Measurements from ENCODE around the gene ARAP3.

ARAP3 gene

GRCh38 chr5:141691286-141691866 is 9.3 kb upstream of the ARAP3 start:
- H3K4me1 ChIP-seq (ENCODE audit: control insufficient read depth in 2 of 2, insufficient read depth in 2 of 2, low read length in 2 of 2), result peaks cover 8 to 13% of the 10 kb centered on the region in 2 donors
- no peaks in the 10 kb centered on the region for H3K9me3 ChIP-seq (ENCODE audit: control insufficient read depth in 2 of 2, low read length in 2 of 2)
- no peaks in the 10 kb centered on the region for H3K27me3 ChIP-seq (ENCODE audit: control insufficient read depth in 2 of 2, insufficient read depth in 2 of 2, low read length in 2 of 2)
- H3K4me3 ChIP-seq (ENCODE audit: low read length in 2 of 2), result peak overlapping the region in 1 of 2 donors; percentile 75
- no peak overlapping the region for H3K27ac ChIP-seq (ENCODE audit: low read depth in 2 of 2, low read length in 2 of 2)
- no peak overlapping the region for H3K9ac ChIP-seq (ENCODE audit: low read depth in 1 of 2, low read length in 2 of 2)
- H3K36me3 ChIP-seq (ENCODE audit: control insufficient read depth in 2 of 2, insufficient read depth in 2 of 2, low read length in 2 of 2), result no peaks in the 10 kb centered on the region

- H3K4me3 ChIP-seq (ENCODE audit: low read length in 2 of 2), result no peak overlapping the region
- H3K27me3 ChIP-seq (ENCODE audit: control insufficient read depth in 2 of 2, insufficient read depth in 2 of 2, low read length in 2 of 2), result no peaks in the 10 kb centered on the region
- peaks cover 7 to 10% of the 10 kb centered on the region in 2 donors for H3K4me1 ChIP-seq (ENCODE audit: control insufficient read depth in 2 of 2, insufficient read depth in 2 of 2, low read length in 2 of 2)
- H3K9me3 ChIP-seq (ENCODE audit: control insufficient read depth in 2 of 2, low read length in 2 of 2), result no peaks in the 10 kb centered on the region
- no peaks in the 10 kb centered on the region for H3K36me3 ChIP-seq (ENCODE audit: control insufficient read depth in 2 of 2, insufficient read depth in 2 of 2, low read length in 2 of 2)
- no peak overlapping the region for H3K27ac ChIP-seq (ENCODE audit: low read depth in 2 of 2, low read length in 2 of 2)
- H3K9ac ChIP-seq (ENCODE audit: low read depth in 1 of 2, low read length in 2 of 2), result no peak overlapping the region
Observed at GRCh38 chr5:141686648-141687416, 4.8 kb upstream of the ARAP3 start.

DNA sequence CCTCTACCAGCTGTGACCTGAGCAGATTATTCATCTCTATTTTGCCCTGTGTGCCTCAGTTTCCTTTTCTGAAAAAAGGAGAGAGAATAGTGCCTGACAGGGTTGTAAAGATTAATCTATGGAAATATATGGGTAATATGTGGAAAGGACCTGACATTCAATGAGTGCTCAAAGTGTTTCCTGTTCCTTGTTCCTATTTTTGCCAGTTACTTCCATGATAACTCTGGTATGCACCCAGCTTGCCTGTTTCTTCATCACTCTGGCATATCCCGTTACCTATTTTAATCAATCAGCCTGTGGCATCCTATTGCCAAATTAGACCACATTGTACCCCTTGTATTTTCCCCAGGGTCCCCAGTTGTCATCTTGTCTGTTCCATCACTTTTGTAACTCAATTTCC is 3.6 kb upstream of the ARAP3 start:
- H3K36me3 ChIP-seq (ENCODE audit: control insufficient read depth in 2 of 2, insufficient read depth in 2 of 2, low read length in 2 of 2), result no peaks in the 10 kb centered on the region
- H3K27ac ChIP-seq (ENCODE audit: low read depth in 2 of 2, low read length in 2 of 2), result no peak overlapping the region
- H3K9me3 ChIP-seq (ENCODE audit: control insufficient read depth in 2 of 2, low read length in 2 of 2), result no peaks in the 10 kb centered on the region
- no peak overlapping the region for H3K9ac ChIP-seq (ENCODE audit: low read depth in 1 of 2, low read length in 2 of 2)
- no peak overlapping the region for H3K4me3 ChIP-seq (ENCODE audit: low read length in 2 of 2)
- no peaks in the 10 kb centered on the region for H3K27me3 ChIP-seq (ENCODE audit: control insufficient read depth in 2 of 2, insufficient read depth in 2 of 2, low read length in 2 of 2)
- peaks cover 17% of the 10 kb centered on the region in 2 donors for H3K4me1 ChIP-seq (ENCODE audit: control insufficient read depth in 2 of 2, insufficient read depth in 2 of 2, low read length in 2 of 2)

- H3K27me3 ChIP-seq (ENCODE audit: control insufficient read depth in 2 of 2, insufficient read depth in 2 of 2, low read length in 2 of 2), result no peaks in the 10 kb centered on the region
- H3K36me3 ChIP-seq (ENCODE audit: control insufficient read depth in 2 of 2, insufficient read depth in 2 of 2, low read length in 2 of 2), result no peaks in the 10 kb centered on the region
- no peak overlapping the region for H3K9ac ChIP-seq (ENCODE audit: low read depth in 1 of 2, low read length in 2 of 2)
- no peaks in the 10 kb centered on the region for H3K9me3 ChIP-seq (ENCODE audit: control insufficient read depth in 2 of 2, low read length in 2 of 2)
- H3K27ac ChIP-seq (ENCODE audit: low read depth in 2 of 2, low read length in 2 of 2), result peak overlapping the region in 1 of 2 donors; percentile 32
- H3K4me3 ChIP-seq (ENCODE audit: low read length in 2 of 2), result no peak overlapping the region
- H3K4me1 ChIP-seq (ENCODE audit: control insufficient read depth in 2 of 2, insufficient read depth in 2 of 2, low read length in 2 of 2), result peaks cover 17 to 18% of the 10 kb centered on the region in 2 donors
Observed at GRCh38 chr5:141683596-141684141, 1.6 kb upstream of the ARAP3 start.

GRCh38 chr5:141681295-141681694 is 735 bp downstream of the ARAP3 start:
- H3K36me3 ChIP-seq (ENCODE audit: control insufficient read depth in 2 of 2, insufficient read depth in 2 of 2, low read length in 2 of 2), result no peaks in the 10 kb centered on the region
- H3K9ac ChIP-seq (ENCODE audit: low read depth in 1 of 2, low read length in 2 of 2), result peak overlapping the region; percentile 64 to 79
- H3K9me3 ChIP-seq (ENCODE audit: control insufficient read depth in 2 of 2, low read length in 2 of 2), result no peaks in the 10 kb centered on the region
- H3K27me3 ChIP-seq (ENCODE audit: control insufficient read depth in 2 of 2, insufficient read depth in 2 of 2, low read length in 2 of 2), result no peaks in the 10 kb centered on the region
- peak overlapping the region; percentile 50 to 73 for H3K27ac ChIP-seq (ENCODE audit: low read depth in 2 of 2, low read length in 2 of 2)
- peaks cover 17 to 18% of the 10 kb centered on the region in 2 donors for H3K4me1 ChIP-seq (ENCODE audit: control insufficient read depth in 2 of 2, insufficient read depth in 2 of 2, low read length in 2 of 2)
- peak overlapping the region; percentile 54 to 58 for H3K4me3 ChIP-seq (ENCODE audit: low read length in 2 of 2)

DNA sequence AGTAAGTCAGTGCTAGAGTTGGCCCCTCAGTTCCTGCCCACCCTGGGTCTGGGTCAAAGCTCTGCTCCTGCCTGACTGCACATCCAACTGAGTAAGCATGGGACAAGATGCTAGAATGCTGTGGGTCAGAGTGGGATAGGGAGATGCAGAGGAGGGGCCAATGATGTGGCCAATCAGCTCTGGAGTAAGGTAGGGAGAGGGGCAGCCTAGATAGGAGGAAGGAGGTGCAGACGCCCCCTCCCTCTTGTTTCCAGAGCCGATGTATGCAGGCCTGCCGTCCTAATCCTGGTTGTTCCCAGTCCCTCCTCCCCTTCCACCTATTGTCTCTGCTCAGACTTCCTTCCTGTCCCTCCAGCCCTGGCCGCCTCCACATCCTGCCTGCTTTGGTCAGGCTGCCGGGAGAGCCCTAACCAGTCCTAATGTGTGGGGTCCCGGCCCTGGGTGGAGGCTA is 1.3 kb downstream of the ARAP3 start:
- Histone ChIP-seq H3K27ac (ENCODE audit: low read depth in 2 of 2, low read length in 2 of 2) (peak overlapping the region; percentile 50 to 73), H3K36me3 (ENCODE audit: control insufficient read depth in 2 of 2, insufficient read depth in 2 of 2, low read length in 2 of 2) (no peaks in the 10 kb centered on the region), H3K4me3 (ENCODE audit: low read length in 2 of 2) (peak overlapping the region in 1 of 2 donors; percentile 58), H3K4me1 (ENCODE audit: control insufficient read depth in 2 of 2, insufficient read depth in 2 of 2, low read length in 2 of 2) (peaks cover 17 to 18% of the 10 kb centered on the region in 2 donors), H3K9me3 (ENCODE audit: control insufficient read depth in 2 of 2, low read length in 2 of 2) (no peaks in the 10 kb centered on the region), H3K9ac (ENCODE audit: low read depth in 1 of 2, low read length in 2 of 2) (peak overlapping the region; percentile 3 to 64), H3K27me3 (ENCODE audit: control insufficient read depth in 2 of 2, insufficient read depth in 2 of 2, low read length in 2 of 2) (no peaks in the 10 kb centered on the region)

DNA sequence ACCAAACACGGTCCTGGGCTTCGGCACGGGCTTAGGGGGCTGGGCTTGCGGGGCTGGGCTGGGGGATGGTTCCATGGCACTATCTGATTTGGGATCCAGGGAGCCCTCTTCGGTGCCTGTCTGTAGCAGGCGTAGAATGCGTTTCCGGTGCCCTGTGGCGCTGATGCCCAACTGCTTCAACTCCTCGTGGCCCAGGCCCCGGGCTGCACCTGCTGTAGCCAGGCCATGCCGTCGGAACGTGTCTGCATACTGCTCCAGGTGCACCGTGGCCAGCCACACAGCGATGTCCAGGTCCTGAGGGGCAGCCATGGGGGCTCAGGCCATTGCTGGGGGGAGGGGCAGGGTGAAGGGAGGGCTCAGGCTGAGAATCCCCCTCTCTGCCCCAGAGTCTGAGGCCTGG is 1.9 kb downstream of the ARAP3 start:
- H3K4me1 ChIP-seq (ENCODE audit: control insufficient read depth in 2 of 2, insufficient read depth in 2 of 2, low read length in 2 of 2), result peaks cover 17 to 18% of the 10 kb centered on the region in 2 donors
- H3K27me3 ChIP-seq (ENCODE audit: control insufficient read depth in 2 of 2, insufficient read depth in 2 of 2, low read length in 2 of 2), result no peaks in the 10 kb centered on the region
- no peak overlapping the region for H3K27ac ChIP-seq (ENCODE audit: low read depth in 2 of 2, low read length in 2 of 2)
- H3K36me3 ChIP-seq (ENCODE audit: control insufficient read depth in 2 of 2, insufficient read depth in 2 of 2, low read length in 2 of 2), result no peaks in the 10 kb centered on the region
- H3K9ac ChIP-seq (ENCODE audit: low read depth in 1 of 2, low read length in 2 of 2), result no peak overlapping the region
- H3K4me3 ChIP-seq (ENCODE audit: low read length in 2 of 2), result no peak overlapping the region
- no peaks in the 10 kb centered on the region for H3K9me3 ChIP-seq (ENCODE audit: control insufficient read depth in 2 of 2, low read length in 2 of 2)

DNA sequence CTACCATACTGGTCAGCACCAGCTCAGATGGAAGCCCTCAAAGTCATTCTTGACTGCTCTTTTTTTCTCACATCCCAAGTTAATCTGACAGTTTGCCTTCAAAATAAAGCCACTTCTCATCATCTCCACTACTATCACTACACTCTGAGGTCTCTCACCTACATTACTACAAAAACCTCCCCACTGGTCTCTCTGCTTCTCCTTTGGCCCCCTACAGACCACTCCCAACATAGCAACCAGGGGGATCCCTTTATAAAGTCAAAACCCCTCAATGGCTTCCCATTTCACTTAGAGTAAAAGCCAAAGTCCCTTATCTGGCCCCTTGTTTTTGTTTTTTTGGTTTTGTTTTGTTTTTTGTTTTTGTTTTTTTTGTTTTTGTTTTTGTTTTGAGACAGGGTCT is 4.6 kb downstream of the ARAP3 start:
- H3K4me3 ChIP-seq (ENCODE audit: low read length in 2 of 2), result no peak overlapping the region
- no peaks in the 10 kb centered on the region for H3K36me3 ChIP-seq (ENCODE audit: control insufficient read depth in 2 of 2, insufficient read depth in 2 of 2, low read length in 2 of 2)
- H3K9ac ChIP-seq (ENCODE audit: low read depth in 1 of 2, low read length in 2 of 2), result no peak overlapping the region
- H3K27me3 ChIP-seq (ENCODE audit: control insufficient read depth in 2 of 2, insufficient read depth in 2 of 2, low read length in 2 of 2), result no peaks in the 10 kb centered on the region
- H3K9me3 ChIP-seq (ENCODE audit: control insufficient read depth in 2 of 2, low read length in 2 of 2), result no peaks in the 10 kb centered on the region
- peaks cover 13 to 15% of the 10 kb centered on the region in 2 donors for H3K4me1 ChIP-seq (ENCODE audit: control insufficient read depth in 2 of 2, insufficient read depth in 2 of 2, low read length in 2 of 2)
- H3K27ac ChIP-seq (ENCODE audit: low read depth in 2 of 2, low read length in 2 of 2), result no peak overlapping the region

GRCh38 chr5:141675672-141676071 is 6.4 kb downstream of the ARAP3 start:
- H3K27ac ChIP-seq (ENCODE audit: low read depth in 2 of 2, low read length in 2 of 2), result no peak overlapping the region
- peaks cover 1 to 2% of the 10 kb centered on the region in 2 donors for H3K4me1 ChIP-seq (ENCODE audit: control insufficient read depth in 2 of 2, insufficient read depth in 2 of 2, low read length in 2 of 2)
- no peak overlapping the region for H3K4me3 ChIP-seq (ENCODE audit: low read length in 2 of 2)
- no peaks in the 10 kb centered on the region for H3K9me3 ChIP-seq (ENCODE audit: control insufficient read depth in 2 of 2, low read length in 2 of 2)
- no peaks in the 10 kb centered on the region for H3K27me3 ChIP-seq (ENCODE audit: control insufficient read depth in 2 of 2, insufficient read depth in 2 of 2, low read length in 2 of 2)
- no peak overlapping the region for H3K9ac ChIP-seq (ENCODE audit: low read depth in 1 of 2, low read length in 2 of 2)
- no peaks in the 10 kb centered on the region for H3K36me3 ChIP-seq (ENCODE audit: control insufficient read depth in 2 of 2, insufficient read depth in 2 of 2, low read length in 2 of 2)

DNA sequence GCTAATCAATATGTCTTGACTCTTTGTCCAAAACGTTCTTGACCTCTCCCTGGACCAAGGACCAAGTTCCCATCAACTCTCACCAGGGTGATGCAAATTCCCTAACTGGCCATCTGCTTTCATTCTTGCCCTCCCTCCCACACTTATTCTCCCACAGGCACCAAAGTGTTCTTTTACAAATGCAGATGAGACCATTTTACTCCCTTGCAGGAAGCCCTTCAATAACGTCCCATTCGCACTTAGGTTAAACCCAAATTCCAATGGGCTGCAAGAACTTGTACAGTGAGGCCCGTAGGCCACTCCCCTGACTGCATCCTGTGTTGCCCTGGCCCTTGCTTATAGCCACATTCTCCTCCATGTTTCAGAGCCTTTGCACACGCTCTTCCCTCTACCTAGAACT is 7.3 kb downstream of the ARAP3 start:
- H3K27ac ChIP-seq (ENCODE audit: low read depth in 2 of 2, low read length in 2 of 2), result no peak overlapping the region
- H3K27me3 ChIP-seq (ENCODE audit: control insufficient read depth in 2 of 2, insufficient read depth in 2 of 2, low read length in 2 of 2), result no peaks in the 10 kb centered on the region
- H3K36me3 ChIP-seq (ENCODE audit: control insufficient read depth in 2 of 2, insufficient read depth in 2 of 2, low read length in 2 of 2), result no peaks in the 10 kb centered on the region
- H3K9me3 ChIP-seq (ENCODE audit: control insufficient read depth in 2 of 2, low read length in 2 of 2), result no peaks in the 10 kb centered on the region
- no peak overlapping the region for H3K4me3 ChIP-seq (ENCODE audit: low read length in 2 of 2)
- H3K4me1 ChIP-seq (ENCODE audit: control insufficient read depth in 2 of 2, insufficient read depth in 2 of 2, low read length in 2 of 2), result no peaks in the 10 kb centered on the region
- H3K9ac ChIP-seq (ENCODE audit: low read depth in 1 of 2, low read length in 2 of 2), result no peak overlapping the region
